HL-60/S4 treated with retinoic acid at 250 ng/mL for 4 days and 3 days (cell line): ENCODE data around the gene IFNA5.

Experiments
- in situ Hi-C: fragments of 300-500 bp; cut with MboI; formaldehyde crosslinking; loops from 2 replicates; pipeline ENCODE4 v1.7.0; 2022; ENCODE audit warnings: low sequenced_read_pairs

The IFNA5 gene

DNA sequence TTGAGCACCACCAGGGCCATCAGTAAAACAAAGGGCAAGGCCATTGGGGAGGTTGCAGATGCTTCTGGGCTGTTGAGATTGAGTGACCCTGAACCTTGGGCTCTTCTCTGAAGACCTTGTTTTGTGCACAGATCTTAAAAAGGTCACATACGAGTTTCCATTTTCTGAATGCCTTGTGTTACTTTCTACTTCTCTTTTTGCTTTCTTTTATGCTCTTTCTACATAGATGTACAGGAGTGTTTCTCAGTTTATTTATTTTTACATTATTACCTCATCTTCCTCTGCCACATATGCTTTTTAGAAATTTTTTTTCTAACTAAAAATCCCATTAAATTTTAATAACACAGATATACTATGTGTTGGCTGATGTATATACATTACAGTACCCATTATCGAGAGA, at the start of gene IFNA5:
TSS of gene IFNA5 (minus strand) at position 101 of the 400 bp plus-strand sequence. CDS start at position 44, 57 bp downstream.
- in situ Hi-C loops = loop anchor here (25.0 kb wide), 1 partner anchor 482 kb away; no protein-coding TSS in a partner anchor

DNA sequence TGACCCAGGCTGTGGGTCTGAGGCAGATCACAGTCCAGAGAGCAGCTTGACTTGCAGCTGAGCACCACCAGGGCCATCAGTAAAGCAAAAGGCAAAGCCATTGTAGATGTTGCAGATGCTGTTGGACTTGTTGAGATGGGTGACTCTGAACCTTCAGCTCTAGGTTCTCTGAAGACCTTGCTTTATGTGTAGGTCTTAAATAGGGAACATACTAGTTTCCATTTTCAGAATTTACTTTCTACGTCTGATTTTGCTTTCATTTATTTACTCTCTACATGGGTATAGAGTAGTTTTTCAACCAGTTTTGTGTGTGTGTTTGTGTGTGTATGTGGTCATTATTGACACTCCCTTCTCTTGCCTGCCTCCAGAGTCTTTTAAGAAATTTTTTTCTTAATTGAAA, 45.7 kb upstream of the IFNA5 start, which contains the start of gene IFNA6:
TSS of gene IFNA6 (minus strand) at position 101 of the 400 bp plus-strand sequence. CDS start at position 101, 0 bp downstream.
- in situ Hi-C loops = no loop called here

DNA sequence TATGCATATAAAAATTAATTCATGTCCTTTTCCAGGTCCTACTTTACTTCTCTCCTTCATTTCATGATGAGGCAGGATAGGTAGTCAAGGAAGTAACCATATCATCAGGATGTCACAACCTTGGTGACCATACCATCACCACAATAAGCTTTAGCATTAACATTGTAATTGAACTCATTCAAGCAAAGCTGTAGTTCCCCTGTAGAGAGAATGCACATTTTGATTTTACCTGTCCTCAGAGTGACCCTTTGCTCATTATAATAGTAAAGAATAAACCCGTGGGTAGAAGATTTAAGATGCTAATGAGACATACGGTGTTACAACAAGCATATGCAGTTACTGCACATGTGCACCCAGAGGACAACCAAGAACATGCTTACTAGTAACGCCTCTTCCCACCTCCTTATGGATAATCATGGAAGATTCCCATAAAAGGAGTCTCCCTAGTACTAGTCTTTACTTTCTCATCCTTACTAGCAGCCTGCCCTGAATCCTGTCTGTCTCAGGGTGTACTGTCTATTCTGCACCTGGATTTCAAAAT, 43.4 kb upstream of the IFNA5 start:
- in situ Hi-C loops = loop anchor here (25.0 kb wide), 1 partner anchor 89 kb away; the partner anchor contains the start of gene IFNA1

DNA sequence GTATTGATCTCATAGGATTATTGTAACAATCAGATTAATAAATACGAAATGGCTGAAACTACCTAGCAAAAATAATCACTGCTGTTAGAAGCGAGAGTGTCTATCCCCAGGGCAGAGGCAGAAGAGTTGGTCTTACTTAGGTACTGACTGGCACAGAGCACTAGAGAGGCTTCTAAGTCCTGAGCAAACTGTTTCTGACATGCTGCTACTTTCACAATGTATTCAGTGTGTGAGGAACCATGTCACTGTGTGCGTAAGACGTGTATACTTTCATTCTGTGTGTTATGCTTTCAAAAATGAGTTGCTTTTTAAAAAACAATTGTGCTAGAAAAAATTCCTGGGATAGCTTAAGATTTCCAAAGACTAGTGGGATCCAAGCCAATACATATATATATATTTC, 35.6 kb upstream of the IFNA5 start:
- in situ Hi-C loops = loop anchor here (25.0 kb wide), 1 partner anchor 97 kb away; the partner anchor contains the start of gene IFNA1

DNA sequence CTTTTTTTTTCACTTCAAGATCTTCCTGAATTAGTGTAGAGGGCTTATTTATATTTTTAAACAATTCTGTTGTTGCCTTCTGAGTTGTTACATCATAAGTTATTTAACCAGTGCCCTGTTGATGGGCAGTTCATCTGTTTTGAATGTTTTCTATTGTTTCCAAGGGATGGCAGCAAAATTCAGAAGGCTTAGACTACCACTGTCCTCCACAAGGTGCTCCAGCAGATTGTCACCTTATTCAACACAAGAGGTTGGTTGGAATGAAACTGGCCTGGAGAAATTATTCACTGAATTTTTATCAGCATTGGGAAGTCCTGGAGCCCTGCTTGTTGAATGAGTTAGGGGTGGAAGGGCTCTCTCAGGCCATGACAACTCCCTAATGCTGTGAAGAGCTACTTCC, 31.3 kb upstream of the IFNA5 start:
- in situ Hi-C loops = loop anchor here (25.0 kb wide), 1 partner anchor 101 kb away; the partner anchor contains the start of gene IFNA1

DNA sequence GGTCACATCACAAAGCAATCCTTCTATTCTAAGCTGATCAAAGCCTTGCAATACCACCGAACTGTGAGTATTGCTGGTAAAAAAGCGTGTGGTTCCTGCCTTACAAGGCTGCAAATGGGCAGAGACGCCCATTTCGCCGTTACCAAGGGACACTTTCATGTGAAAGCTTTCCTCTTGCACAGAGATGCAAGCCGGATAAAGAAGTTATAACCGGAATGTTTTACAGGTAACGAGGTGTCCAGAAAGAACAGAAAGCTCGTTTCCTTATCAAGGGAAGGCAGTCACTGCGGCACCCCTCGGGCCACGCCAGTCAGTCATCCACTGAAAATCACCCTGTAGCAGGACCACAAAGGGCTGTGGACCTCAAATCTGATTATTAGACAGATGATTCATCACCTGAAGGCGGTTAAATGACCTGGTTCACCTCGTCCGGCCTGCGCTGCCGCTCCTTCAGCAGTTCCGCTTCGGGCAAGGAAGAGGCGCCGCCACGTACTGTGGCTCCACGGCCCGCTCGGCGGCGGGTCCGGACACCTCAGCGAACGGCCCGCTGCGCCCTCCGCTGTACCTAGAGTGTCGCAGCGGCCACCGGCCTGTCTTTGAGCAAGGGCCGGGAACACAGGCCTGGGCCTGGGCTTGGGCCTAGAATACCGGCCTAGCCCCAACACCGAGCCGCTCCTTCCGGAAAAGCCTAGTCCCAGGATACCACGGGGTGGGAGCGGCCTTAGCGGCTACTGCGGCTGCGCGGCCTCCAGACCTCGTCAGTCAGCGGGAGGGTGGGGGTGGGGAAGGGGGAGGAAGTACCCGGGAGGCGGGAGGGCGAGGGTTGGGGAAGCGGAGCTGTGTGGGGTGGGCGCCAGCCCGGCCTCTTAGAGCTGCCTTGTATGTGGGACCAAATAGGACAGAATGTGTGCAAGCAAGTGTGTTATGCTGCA, 29.9 kb upstream of the IFNA5 start, which contains the start of gene KLHL9:
TSS of gene KLHL9 (minus strand) at position 704 of the 932 bp plus-strand sequence. CDS start at position 159, 545 bp downstream.
- in situ Hi-C loops = loop anchor here (25.0 kb wide), 1 partner anchor 102 kb away; the partner anchor contains the start of gene IFNA1

DNA sequence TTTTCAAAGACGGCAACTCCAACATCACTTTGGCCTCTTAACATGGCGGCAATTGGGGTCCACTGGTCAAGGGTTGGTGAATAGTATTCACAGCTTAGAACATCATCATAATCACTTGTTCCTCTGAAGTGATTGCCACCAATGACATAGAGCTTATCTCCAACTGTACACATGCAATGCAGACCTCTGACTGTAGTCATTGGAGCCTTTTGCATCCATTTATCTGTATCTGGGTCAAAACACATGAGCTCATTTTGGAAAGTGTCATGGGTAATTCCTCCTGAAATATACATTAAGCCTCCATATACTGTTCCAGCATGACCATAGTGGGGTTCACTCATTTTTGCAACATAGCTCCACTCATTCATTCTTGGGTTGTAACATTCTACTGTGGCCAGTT, 28.1 kb upstream of the IFNA5 start:
- in situ Hi-C loops = loop anchor here (25.0 kb wide), 1 partner anchor 104 kb away; the partner anchor contains the start of gene IFNA1

DNA sequence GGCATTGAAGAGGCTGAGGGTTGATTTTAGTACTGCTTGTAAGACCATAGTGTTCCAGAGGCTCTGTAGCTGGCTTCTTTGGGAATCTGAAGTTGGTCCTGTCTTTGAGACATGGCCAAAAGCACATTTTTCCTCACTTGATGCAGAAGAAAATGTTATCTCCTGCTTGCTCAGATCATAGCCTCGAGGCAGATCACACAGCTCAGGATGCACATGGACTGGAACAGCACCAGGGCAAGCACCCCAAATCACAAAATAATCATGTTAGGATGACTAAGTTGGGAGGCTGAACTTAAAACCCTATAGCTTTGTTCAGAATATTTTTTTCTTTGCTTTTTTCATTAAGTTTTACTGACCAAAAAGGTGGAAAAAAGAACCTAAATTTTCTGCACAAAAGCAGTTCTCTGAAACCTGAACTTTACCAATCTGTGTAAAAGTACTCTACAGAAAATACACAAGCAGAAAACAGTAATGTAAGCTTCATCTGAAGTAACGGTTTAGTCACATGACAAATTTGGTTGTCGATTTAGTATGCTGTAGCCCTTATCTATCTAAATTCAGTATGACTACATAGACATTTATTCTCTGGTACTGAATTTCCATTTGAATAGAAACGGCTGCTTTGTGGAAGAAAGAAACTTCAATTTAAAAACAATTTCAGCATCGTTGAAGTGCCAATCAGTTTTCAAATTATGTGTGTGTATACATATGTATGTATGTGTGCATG, 26.7 kb upstream of the IFNA5 start:
- in situ Hi-C loops = loop anchor here (25.0 kb wide), 1 partner anchor 105 kb away; the partner anchor contains the start of gene IFNA1

DNA sequence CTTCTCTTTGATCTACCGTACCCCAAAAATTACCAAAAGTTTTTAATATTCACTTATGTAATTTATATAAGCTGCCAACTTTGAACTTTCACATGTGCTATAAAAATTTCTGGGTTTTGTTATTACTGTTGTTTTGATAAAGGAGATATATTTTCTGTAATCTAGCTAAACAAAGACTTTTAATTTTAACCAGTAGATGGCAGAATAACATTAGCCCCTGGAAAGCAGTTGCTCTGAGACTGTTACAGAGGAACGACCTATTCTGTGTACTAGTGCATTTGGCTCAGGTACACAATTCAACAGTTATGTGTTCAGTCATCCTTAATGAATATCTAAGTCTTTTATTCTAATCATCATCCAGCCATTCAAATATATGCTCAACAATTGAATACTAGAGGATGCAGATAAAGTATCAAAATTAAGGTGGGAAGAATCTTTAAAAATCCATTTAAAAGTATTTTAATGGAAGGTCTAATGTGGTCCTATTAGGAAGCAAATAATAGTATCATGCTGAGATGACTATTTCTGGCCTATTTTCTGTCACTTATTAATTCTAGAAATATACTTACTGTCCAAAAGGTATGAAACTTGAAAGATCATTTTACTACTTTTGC, 21.5 kb upstream of the IFNA5 start:
- in situ Hi-C loops = loop anchor here (25.0 kb wide), 1 partner anchor 111 kb away; the partner anchor contains the start of gene IFNA1

DNA sequence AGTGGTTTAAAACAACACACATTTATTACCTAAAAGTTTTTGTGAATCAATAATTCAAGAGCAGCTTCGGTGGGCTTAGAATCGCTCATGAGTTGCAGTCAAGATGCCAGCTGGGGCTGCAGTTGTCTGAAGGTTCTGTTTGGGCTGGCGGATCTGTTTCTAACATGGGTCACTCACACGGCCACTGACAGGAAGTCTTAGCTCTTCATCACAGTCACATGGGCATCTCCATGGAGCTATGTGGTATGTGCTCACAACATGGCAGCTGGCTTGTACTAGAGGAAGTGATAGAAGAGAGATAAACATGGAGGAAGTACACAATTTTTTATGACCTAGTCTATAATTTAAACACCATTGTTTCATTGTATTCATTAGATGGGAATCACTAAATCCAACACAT, 18.9 kb upstream of the IFNA5 start:
- in situ Hi-C loops = loop anchor here (25.0 kb wide), 1 partner anchor 463 kb away; no protein-coding TSS in a partner anchor

DNA sequence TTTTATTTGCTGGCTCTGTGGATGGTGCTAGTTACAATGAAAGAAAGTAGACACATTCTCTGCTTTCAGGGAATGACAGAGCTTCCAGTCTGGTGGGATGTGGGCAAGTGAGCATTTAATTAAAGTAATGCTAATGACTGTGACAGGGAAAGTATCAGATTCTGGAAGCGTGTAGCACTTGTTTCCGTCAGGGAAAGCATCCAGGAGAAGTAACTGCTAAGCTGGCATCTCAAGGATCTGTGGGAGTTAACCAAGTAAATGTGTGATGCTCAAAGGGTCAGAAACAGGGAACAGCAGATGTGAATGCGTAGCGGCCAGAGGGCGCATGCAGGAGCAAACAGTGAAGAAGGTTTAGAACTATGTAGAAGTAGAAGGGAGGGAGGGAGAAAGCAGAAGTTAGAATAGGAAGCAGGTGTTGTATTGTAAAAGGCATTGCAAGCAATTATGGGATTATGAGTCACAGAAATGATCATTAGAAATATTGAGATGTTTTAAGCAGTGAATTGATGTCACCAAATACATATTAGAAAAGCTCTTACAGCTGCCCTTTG, 17.9 kb upstream of the IFNA5 start:
- in situ Hi-C loops = loop anchor here (25.0 kb wide), 1 partner anchor 464 kb away; no protein-coding TSS in a partner anchor

DNA sequence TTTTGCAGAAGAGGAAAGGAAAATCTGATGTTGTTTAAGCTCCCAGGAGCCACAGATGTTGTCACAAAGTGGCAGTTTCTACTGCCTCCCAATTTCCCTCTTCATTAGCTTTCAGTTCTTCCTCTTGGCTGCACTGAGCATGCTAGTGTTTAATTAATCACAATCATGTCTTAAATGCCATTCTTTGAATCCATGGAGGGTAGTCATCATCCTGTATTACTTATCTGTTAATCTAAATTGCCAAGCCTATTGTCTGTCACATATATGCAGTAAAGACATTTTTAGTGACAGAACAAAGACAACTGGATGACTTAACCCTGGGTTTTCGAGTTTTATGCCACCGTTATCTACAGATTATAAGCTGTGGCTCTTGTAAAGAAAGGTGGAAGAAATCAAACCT, 15.4 kb upstream of the IFNA5 start:
- in situ Hi-C loops = loop anchor here (25.0 kb wide), 1 partner anchor 467 kb away; no protein-coding TSS in a partner anchor

DNA sequence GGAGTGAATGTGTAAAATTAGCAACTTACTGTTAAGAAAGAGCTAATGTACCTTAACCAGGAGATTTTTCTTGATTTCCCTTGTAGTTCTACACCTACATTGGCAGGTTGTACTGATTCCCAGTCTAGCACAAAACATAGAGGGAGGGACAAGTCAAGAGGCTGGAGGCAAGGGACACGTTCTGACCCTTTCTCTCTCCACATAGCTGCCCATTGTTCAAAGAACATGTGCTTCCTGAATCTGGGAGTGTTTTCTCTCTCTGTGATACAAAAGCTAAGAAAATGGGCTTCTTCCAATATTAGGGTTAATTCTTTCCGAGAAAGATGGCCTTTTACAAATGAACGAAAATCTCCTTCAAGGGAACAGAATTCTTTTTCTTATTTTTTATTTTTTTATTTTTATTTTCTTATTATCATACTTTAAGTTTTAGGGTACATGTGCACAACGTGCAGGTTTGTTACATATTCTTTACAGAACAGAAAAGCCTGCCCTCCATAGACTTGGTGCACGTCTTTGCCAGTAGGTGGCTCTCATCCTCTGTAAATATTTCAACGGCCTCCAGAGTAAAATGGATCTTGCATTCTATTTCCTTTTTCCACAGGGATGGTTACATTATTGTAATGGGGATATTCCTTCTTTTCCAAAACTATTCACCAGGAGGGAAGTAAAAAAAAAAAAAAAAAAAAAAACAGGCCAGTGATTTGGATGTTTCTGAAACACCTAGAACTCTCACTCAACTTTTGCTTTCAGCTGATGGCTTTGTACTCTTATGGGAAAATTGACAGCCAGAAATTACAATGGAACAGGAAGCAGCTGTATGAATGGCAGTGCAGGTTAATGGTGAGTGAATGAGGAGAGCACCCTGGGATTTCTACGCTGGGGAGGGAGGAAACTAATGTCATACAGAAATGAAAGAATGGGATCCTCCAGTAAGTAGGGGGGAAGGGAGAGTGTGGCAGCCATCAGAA, 13.1 kb upstream of the IFNA5 start:
- in situ Hi-C loops = loop anchor here (25.0 kb wide), 1 partner anchor 469 kb away; no protein-coding TSS in a partner anchor

DNA sequence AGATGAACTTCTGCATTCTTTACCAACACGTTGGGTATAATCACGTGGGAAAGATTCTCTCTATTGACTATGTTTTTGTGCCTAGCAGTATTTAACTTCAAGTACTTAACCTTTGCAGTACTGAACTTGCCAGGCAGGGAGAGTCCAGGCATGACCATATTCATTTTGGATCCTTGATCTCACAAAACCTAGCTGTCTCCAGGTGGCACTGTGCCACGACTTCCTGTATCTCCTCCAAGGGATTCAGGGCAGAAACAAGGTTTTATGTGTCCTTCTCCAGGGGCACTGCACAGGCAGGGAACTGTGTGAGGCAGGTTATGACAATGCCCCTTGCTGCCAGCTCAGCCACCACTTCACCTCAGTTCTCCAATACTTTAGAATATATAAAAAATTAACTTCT, 11.7 kb upstream of the IFNA5 start:
- in situ Hi-C loops = loop anchor here (25.0 kb wide), 1 partner anchor 470 kb away; no protein-coding TSS in a partner anchor

DNA sequence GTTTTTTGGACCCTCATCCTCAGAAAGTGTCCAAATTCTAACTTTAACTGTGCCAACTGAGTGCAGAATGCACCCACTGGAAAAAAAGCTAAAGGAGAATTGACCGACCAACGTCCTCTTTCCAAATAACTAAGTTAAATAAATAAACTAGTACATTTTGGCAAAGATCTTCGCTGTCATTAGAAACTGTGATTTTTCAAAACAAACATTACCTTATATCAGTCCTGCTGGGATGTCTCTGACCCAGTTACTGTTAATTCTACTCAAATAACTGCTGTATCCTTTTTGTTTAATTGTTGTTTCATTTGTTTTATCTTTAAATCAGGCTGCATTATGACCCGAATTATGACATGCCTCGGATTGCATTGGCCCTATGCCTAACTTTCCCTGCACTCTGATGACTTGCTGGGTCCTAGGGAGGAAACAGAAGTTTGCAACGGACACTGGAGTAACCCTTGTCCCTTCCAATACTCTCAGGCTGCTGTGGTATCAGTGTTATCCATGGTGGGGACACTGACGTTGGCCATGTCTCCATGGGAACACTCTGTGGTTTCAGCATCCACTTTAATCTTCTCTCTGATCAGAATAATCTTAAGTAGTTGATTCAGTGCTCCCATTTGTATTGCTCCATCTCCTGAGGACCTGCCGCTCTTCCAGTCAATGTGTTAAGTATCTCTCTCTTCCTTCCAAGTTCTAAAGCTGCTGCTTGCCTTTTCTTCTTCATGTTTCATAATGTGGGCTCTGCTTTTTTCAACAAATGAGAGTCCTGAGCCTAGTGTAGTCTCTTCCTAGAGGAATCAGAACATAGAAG, 11.1 kb upstream of the IFNA5 start:
- in situ Hi-C loops = loop anchor here (25.0 kb wide), 1 partner anchor 471 kb away; no protein-coding TSS in a partner anchor

DNA sequence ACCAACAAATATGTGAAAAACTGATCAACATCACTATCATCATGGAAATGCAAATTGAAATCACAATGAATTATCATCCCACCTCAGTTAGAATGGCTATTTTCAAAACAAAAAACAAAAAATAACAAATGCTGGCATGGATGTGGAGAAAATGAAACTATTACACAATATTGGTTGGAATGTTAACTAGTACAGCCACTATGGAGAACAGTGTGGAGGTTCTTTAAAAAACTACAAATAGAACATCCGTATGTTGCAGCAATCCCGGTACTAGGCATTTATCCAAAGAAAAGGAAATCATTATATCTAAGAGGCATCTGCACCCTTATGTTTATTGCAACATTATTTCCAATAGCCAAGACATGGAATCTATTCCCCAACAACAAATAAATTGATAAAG, 9.0 kb upstream of the IFNA5 start:
- in situ Hi-C loops = loop anchor here (25.0 kb wide), 1 partner anchor 473 kb away; no protein-coding TSS in a partner anchor

DNA sequence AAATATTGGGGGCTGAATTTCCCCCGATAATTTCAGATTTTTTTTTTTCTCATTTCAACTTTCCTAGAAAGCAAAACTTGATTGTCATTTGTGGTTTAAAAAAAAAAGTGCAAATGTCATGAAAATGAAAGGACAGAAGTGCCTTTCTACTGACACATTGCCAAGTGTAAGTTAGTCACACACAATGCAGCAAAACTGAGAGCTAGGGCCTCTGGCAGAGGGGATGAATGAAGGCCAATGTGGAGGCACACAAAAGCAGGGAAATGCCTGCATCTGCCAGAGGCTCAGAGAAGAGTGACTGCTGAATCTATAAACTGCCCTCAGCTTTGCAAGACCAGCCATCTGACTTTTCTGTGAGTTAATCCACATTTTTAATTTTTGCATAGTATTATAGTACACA, 6.8 kb upstream of the IFNA5 start:
- in situ Hi-C loops = loop anchor here (25.0 kb wide), 1 partner anchor 475 kb away; no protein-coding TSS in a partner anchor
